Retinal pigment epithelial cell (primary cell): ENCODE results near the gene ATP2B2.

ENCODE experiments used
- DNase-seq: peaks from one replicate; pipeline ENCODE4 v3.0.0-alpha.2; 2010; ENCODE audit warnings: low read depth
- H3K4me3 ChIP-seq: 2 replicates; pipeline ENCODE4 v1.5.1; 2011; ENCODE audit warnings: mild to moderate bottlenecking, low read length, control low read depth, moderate library complexity
- TF ChIP-seq, protein P1 (sequence below): conservative IDR thresholded peaks from 2 replicates; pipeline ENCODE4 v1.5.1; 2011; ENCODE audit warnings: low read depth, low read length, control low read depth, inconsistent platforms

ATP2B2 gene

GRCh38 chr3:10551139-10551538, 45.8 kb upstream of the ATP2B2 start:
- H3K4me3 ChIP-seq = no peak overlapping the region
- TF ChIP-seq, protein P1, sequence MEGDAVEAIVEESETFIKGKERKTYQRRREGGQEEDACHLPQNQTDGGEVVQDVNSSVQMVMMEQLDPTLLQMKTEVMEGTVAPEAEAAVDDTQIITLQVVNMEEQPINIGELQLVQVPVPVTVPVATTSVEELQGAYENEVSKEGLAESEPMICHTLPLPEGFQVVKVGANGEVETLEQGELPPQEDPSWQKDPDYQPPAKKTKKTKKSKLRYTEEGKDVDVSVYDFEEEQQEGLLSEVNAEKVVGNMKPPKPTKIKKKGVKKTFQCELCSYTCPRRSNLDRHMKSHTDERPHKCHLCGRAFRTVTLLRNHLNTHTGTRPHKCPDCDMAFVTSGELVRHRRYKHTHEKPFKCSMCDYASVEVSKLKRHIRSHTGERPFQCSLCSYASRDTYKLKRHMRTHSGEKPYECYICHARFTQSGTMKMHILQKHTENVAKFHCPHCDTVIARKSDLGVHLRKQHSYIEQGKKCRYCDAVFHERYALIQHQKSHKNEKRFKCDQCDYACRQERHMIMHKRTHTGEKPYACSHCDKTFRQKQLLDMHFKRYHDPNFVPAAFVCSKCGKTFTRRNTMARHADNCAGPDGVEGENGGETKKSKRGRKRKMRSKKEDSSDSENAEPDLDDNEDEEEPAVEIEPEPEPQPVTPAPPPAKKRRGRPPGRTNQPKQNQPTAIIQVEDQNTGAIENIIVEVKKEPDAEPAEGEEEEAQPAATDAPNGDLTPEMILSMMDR = no peak
- DNase-seq = no peak

GRCh38 chr3:10550705-10551104, 45.3 kb upstream of the ATP2B2 start:
- TF ChIP-seq, protein P1 = no peak
- no peak overlapping the region for H3K4me3 ChIP-seq
- no peak for DNase-seq

DNA sequence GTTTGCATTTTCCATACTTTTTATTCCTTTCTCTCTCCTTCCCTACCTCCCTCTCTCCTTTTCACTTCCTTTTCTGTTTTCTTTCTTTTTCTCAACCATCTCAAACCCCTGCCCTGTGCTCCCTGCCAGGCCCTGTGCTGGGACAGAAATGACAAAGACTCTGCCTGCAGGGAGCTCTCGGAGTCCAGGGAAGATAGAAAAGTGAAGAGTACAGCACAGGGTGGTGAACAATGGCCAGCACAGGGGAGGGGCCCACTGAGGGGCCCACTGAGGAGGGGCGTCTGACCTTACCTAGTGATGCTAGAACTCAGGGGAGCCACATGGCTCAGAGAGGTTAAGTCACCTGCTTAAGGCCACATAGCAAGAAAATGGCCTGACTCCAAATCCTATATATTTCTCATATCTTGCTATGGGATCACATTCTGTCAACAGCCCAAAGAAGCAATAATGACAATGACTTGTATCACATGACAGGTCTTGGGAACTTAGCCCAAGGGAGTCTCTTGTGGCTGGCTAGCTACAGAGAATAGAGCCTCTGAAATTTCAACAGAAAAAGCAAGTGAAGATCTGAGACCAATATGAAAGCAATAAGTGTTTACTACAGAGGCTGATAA, 44.3 kb upstream of the ATP2B2 start:
- no peak for DNase-seq
- no peak overlapping the region for H3K4me3 ChIP-seq
- TF ChIP-seq, protein P1 = no peak

- TF ChIP-seq, protein P1 = no peak
- H3K4me3 ChIP-seq = no peak overlapping the region
- no peak for DNase-seq
Observed at GRCh38 chr3:10548992-10549391, 43.6 kb upstream of the ATP2B2 start.

GRCh38 chr3:10547841-10548783, 42.7 kb upstream of the ATP2B2 start:
- no peak overlapping the region for H3K4me3 ChIP-seq
- TF ChIP-seq, protein P1 = no peak
- no peak for DNase-seq

DNA sequence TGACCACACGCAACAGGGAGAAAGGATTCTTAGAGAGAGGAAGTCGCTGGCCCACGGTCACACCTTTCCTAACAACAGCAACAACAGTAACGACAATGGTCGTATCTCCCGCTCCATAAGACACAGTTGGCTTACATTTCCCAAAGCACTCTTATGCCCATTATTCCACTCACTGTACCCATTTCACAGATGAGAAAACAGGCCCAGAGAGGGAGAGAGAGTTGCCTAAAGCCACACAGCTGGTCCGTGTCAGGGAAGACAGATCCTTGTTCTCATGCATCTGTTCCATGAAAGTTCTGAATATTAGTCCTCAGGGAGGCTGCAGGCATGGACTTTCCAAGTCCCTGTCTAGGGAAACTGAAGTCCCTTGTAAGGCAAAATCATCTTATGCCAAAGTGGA, 42.0 kb upstream of the ATP2B2 start:
- DNase-seq = no peak
- TF ChIP-seq, protein P1 = no peak
- no peak overlapping the region for H3K4me3 ChIP-seq
